Activated T-cell treated with anti-CD3 and anti-CD28 coated beads, Interleukin-2, amount 50 U/mL, for 4 hours (primary cell): Measurements from ENCODE around the gene FAM174A. TPM values are rescaled to one million over a fixed set of nuclear protein-coding genes. Genes with fewer than 3 reads are reported as not detected.
A peak's percentile ranks its signal among the peaks of the same experiment; 100 is the strongest.

Experiments
- ATAC-seq, 2 donors: fragments of 200-7000 bp; cut with Tn5 transposase; one replicate each; pipeline ENCODE4 v1.10.0; 2021
- DNase-seq: peaks from one replicate; pipeline ENCODE4 v3.0.0-alpha.2; 2020
- H3K27me3 Mint-ChIP-seq: one replicate; pipeline ENCODE4 v1.8.0; 2021; ENCODE audit warnings: low read depth, mixed read lengths
- H3K36me3 Mint-ChIP-seq: one replicate; pipeline ENCODE4 v1.8.0; 2022; ENCODE audit warnings: mixed read lengths; ENCODE audit not compliant: insufficient read depth
- H3K4me1 Mint-ChIP-seq: one replicate; pipeline ENCODE4 v1.8.0; 2021; ENCODE audit warnings: low read depth, mixed read lengths
- H3K4me3 Mint-ChIP-seq: one replicate; pipeline ENCODE4 v1.8.0; 2021; ENCODE audit warnings: mild to moderate bottlenecking, moderate library complexity, mixed read lengths
- H3K9me3 Mint-ChIP-seq: one replicate; pipeline ENCODE4 v1.8.0; 2021; ENCODE audit warnings: mixed read lengths
- total RNA-seq, 3 donors: library from RNA; stranded (reverse); gene quantifications; one replicate each; pipeline ENCODE4 v1.2.1, GENCODE V29; 2021

Gene FAM174A
- total RNA-seq, result 10 to 100 TPM; 10.4 to 12.0 (median 11.3) TPM

DNA sequence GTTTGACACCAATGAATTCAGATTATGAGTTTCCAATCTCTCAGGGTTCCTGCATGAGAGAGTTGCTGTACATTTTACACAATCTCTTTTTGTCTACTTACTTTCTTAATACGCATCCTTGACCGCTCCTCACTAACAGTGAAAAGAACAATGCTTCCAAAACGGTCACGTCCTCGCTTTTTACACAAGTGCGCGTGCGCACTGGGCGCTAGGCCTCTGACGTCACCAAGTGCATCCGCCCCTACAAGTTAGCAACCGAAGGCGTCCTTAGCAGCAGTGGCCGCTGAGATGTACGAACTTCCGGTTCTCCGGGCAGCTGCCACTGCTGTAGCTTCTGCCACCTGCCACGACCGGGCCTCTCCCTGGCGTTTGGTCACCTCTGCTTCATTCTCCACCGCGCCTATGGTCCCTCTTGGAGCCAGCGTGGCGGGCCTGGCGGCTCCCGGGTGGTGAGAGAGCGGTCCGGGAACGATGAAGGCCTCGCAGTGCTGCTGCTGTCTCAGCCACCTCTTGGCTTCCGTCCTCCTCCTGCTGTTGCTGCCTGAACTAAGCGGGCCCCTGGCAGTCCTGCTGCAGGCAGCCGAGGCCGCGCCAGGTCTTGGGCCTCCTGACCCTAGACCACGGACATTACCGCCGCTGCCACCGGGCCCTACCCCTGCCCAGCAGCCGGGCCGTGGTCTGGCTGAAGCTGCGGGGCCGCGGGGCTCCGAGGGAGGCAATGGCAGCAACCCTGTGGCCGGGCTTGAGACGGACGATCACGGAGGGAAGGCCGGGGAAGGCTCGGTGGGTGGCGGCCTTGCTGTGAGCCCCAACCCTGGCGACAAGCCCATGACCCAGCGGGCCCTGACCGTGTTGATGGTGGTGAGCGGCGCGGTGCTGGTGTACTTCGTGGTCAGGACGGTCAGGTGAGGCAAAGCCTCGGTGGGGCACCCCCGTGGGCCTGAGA, at the start of gene FAM174A:
TSS of gene FAM174A (plus strand) at position 315 of the 946 bp plus-strand sequence. CDS start at position 472, 157 bp downstream.
- H3K36me3 Mint-ChIP-seq, result peaks cover 16% of the 10 kb centered on the region
- no peaks in the 10 kb centered on the region for H3K27me3 Mint-ChIP-seq
- peak; percentile 92 for DNase-seq
- H3K9me3 Mint-ChIP-seq, result peaks cover 17% of the 10 kb centered on the region
- H3K4me3 Mint-ChIP-seq, result peak within 1 kb of the TSS; percentile 96
- peaks cover 24% of the 10 kb centered on the region for H3K4me1 Mint-ChIP-seq
- peak; percentile 92 to 93 for ATAC-seq

- Mint-ChIP-seq H3K9me3 (no peaks in the 10 kb centered on the region), H3K4me3 (no peak overlapping the region), H3K4me1 (no peaks in the 10 kb centered on the region), H3K36me3 (no peaks in the 10 kb centered on the region), H3K27me3 (no peaks in the 10 kb centered on the region)
- DNase-seq (no peak), ATAC-seq (no peak)
Observed at GRCh38 chr5:100493996-100494395, 41.2 kb upstream of the FAM174A start.

- Mint-ChIP-seq H3K4me1 (no peaks in the 10 kb centered on the region), H3K36me3 (no peaks in the 10 kb centered on the region), H3K9me3 (no peaks in the 10 kb centered on the region), H3K27me3 (peaks cover 2% of the 10 kb centered on the region), H3K4me3 (no peak overlapping the region)
- DNase-seq (no peak), ATAC-seq (no peak)
Observed at GRCh38 chr5:100496296-100496695, 38.9 kb upstream of the FAM174A start.

GRCh38 chr5:100502684-100503083, 32.5 kb upstream of the FAM174A start:
- Mint-ChIP-seq H3K4me3 (no peak overlapping the region), H3K9me3 (no peaks in the 10 kb centered on the region), H3K27me3 (peaks cover 5% of the 10 kb centered on the region), H3K4me1 (no peaks in the 10 kb centered on the region), H3K36me3 (no peaks in the 10 kb centered on the region)
- no peak for ATAC-seq
- no peak for DNase-seq

- DNase-seq (no peak), ATAC-seq (no peak)
- Mint-ChIP-seq H3K4me3 (no peak overlapping the region), H3K4me1 (no peaks in the 10 kb centered on the region), H3K27me3 (peaks cover 3% of the 10 kb centered on the region), H3K36me3 (no peaks in the 10 kb centered on the region), H3K9me3 (no peaks in the 10 kb centered on the region)
Observed at GRCh38 chr5:100505984-100506670, 29.0 kb upstream of the FAM174A start.

- Mint-ChIP-seq H3K4me3 (no peak overlapping the region), H3K36me3 (no peaks in the 10 kb centered on the region), H3K4me1 (no peaks in the 10 kb centered on the region), H3K27me3 (peaks cover 3% of the 10 kb centered on the region), H3K9me3 (peaks cover 22% of the 10 kb centered on the region)
- ATAC-seq (no peak), DNase-seq (no peak)
Observed at GRCh38 chr5:100516285-100516684, 18.9 kb upstream of the FAM174A start.

- Mint-ChIP-seq H3K4me1 (no peaks in the 10 kb centered on the region), H3K4me3 (no peak overlapping the region), H3K9me3 (peaks cover 22% of the 10 kb centered on the region), H3K36me3 (no peaks in the 10 kb centered on the region), H3K27me3 (peaks cover 3% of the 10 kb centered on the region)
- DNase-seq, result no peak
- ATAC-seq, result no peak
Observed at GRCh38 chr5:100517301-100517974, 17.7 kb upstream of the FAM174A start.

DNA sequence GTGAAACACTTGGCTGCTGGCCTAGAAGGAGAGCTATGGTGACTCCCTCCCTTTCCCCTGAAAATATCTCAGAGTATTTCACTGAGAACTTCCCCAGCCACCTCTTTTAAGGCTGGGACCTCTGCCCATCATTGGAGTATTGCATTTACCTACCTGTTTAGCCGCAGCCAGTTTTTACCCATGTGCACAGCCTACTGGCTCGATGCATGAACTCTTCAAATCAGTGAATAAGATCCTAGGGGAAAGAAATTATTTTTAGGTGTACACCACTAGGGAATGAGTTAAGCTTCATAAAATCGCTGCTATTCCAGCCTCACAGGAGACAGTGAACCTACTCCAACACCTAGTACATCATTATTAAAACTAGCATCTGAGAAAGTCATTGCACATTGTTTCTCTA, 16.8 kb upstream of the FAM174A start:
- Mint-ChIP-seq H3K4me1 (no peaks in the 10 kb centered on the region), H3K9me3 (peaks cover 22% of the 10 kb centered on the region), H3K4me3 (no peak overlapping the region), H3K36me3 (no peaks in the 10 kb centered on the region), H3K27me3 (peaks cover 3% of the 10 kb centered on the region)
- DNase-seq (no peak), ATAC-seq (no peak)

- Mint-ChIP-seq H3K9me3 (peaks cover 22% of the 10 kb centered on the region), H3K4me1 (no peaks in the 10 kb centered on the region), H3K27me3 (peaks cover 6% of the 10 kb centered on the region), H3K4me3 (no peak overlapping the region), H3K36me3 (no peaks in the 10 kb centered on the region)
- DNase-seq (no peak), ATAC-seq (no peak)
Observed at GRCh38 chr5:100519075-100519474, 16.1 kb upstream of the FAM174A start.

GRCh38 chr5:100520348-100520747, 14.8 kb upstream of the FAM174A start:
- peaks cover 12% of the 10 kb centered on the region for H3K27me3 Mint-ChIP-seq
- ATAC-seq (no peak), DNase-seq (no peak)
- peaks cover 30% of the 10 kb centered on the region for H3K9me3 Mint-ChIP-seq
- no peaks in the 10 kb centered on the region for H3K4me1 Mint-ChIP-seq
- no peaks in the 10 kb centered on the region for H3K36me3 Mint-ChIP-seq
- H3K4me3 Mint-ChIP-seq, result no peak overlapping the region

DNA sequence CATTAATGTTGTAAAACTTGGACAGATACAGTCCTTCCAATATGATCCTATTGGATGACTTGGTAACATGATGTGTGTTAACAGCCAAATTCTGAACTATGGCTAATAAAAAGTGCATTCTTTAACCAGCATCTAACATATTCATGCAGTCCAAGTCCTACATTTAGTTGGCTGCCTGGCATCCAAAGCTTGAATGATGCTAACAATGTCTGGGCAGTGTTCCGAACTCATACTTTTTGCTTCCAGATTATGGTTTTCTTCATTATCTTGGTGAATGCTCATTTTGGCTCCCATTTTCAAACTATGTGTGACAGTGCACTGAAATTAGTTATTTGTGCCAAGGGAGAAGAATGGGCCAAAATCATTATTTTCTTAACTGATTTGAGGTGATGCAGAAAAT, 2.8 kb downstream of the FAM174A start:
- no peak overlapping the region for H3K4me3 Mint-ChIP-seq
- DNase-seq (no peak), ATAC-seq (no peak)
- no peaks in the 10 kb centered on the region for H3K9me3 Mint-ChIP-seq
- peaks cover 2% of the 10 kb centered on the region for H3K36me3 Mint-ChIP-seq
- peaks cover 26% of the 10 kb centered on the region for H3K4me1 Mint-ChIP-seq
- H3K27me3 Mint-ChIP-seq, result no peaks in the 10 kb centered on the region

DNA sequence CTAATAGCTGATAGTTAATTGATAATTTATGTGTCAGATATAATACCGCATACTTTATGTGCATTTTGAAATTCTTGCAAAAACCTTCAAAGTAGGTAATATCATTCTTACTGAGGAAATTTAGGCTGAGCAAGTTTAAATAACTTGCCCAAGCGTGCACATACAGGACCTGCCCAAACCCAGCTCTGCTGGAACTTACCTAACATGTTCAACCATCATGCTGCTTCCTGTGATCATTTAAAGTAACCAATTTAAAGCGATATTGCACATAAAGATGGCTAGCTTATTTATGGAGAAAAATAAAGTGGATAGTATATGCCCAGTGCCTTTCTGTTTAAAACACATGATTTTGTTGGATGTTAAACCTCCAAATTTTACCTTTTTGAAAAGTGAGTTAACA, 4.3 kb downstream of the FAM174A start:
- Mint-ChIP-seq H3K4me3 (no peak overlapping the region), H3K27me3 (no peaks in the 10 kb centered on the region), H3K9me3 (no peaks in the 10 kb centered on the region), H3K4me1 (peaks cover 26% of the 10 kb centered on the region), H3K36me3 (peaks cover 3% of the 10 kb centered on the region)
- DNase-seq (no peak), ATAC-seq (no peak)

GRCh38 chr5:100542086-100542485, 6.9 kb downstream of the FAM174A start:
- Mint-ChIP-seq H3K4me3 (no peak overlapping the region), H3K9me3 (no peaks in the 10 kb centered on the region), H3K4me1 (peaks cover 11% of the 10 kb centered on the region), H3K27me3 (no peaks in the 10 kb centered on the region), H3K36me3 (peaks cover 7% of the 10 kb centered on the region)
- no peak for DNase-seq
- ATAC-seq, result no peak

DNA sequence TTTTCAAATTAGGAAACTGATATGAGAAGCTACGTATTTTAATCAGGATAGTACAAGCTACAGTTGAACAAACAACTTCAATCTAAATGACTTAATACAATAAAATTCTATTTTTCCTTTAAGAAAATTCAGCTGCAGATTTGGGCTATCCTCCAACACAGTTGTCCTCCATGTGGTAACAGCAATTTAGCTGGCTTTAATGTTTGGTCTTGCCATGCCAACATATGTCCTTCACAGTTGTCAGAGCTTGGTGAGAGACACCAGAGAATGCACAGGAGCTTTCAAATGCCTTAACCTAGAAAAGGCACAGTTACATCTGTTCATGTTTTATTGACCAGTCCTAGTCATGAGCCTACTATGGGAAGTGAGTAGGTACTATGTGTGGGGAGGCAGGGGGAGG, 10.8 kb downstream of the FAM174A start:
- no peaks in the 10 kb centered on the region for H3K9me3 Mint-ChIP-seq
- peaks cover 16% of the 10 kb centered on the region for H3K4me1 Mint-ChIP-seq
- ATAC-seq (no peak), DNase-seq (no peak)
- H3K36me3 Mint-ChIP-seq, result peaks cover 5% of the 10 kb centered on the region
- no peaks in the 10 kb centered on the region for H3K27me3 Mint-ChIP-seq
- H3K4me3 Mint-ChIP-seq, result no peak overlapping the region
